Uterus (tissue), 4 donors: ENCODE data around the gene MUSK. TPM values are rescaled to one million over a fixed set of nuclear protein-coding genes. Genes with fewer than 3 reads are reported as not detected.

Experiments used
- DNase-seq, 2 donors: peaks; one replicate each; pipeline ENCODE4 v3.0.0-alpha.2; 2019 to 2020
- H3K27ac ChIP-seq, 2 donors: fragments of 200-600 bp; sonication (generic); 1 replicate in 1 of 2; 2 replicates in 1 of 2; pipeline ENCODE4 v1.5.1; 2016 to 2018
- H3K27me3 ChIP-seq, 2 donors: fragments of 200-600 bp; sonication (generic); one replicate each; pipeline ENCODE4 v1.5.1; 2018 to 2019; ENCODE audit warnings: control low read depth in 1 of 2
- H3K36me3 ChIP-seq, 2 donors: fragments of 200-600 bp; sonication (generic); one replicate each; pipeline ENCODE4 v1.5.1; 2019; ENCODE audit warnings: control low read depth in 1 of 2
- H3K4me1 ChIP-seq, 2 donors: fragments of 200-600 bp; sonication (generic); one replicate each; pipeline ENCODE4 v1.5.1; 2018 to 2019; ENCODE audit warnings: control low read depth in 1 of 2
- H3K4me3 ChIP-seq, 2 donors: fragments of 200-600 bp; sonication (generic); 1 replicate in 1 of 2; 2 replicates in 1 of 2; pipeline ENCODE4 v1.5.1; 2018 to 2019; ENCODE audit warnings: mild to moderate bottlenecking in 1 of 2
- H3K9me3 ChIP-seq, 2 donors: fragments of 200-600 bp; sonication (generic); one replicate each; pipeline ENCODE4 v1.5.1; 2019; ENCODE audit warnings: control low read depth in 1 of 2
- CTCF ChIP-seq, 4 experiments: fragments of 200-600 bp in 2 of 4; fragments of 450-650 bp in 2 of 4; sonication (generic) in 2 of 4; IDR thresholded peaks; one replicate each; pipeline ENCODE4 v1.5.1; 2016 to 2019; ENCODE audit warnings: antibody characterized with exemption in 4 of 4, mild to moderate bottlenecking in 2 of 4, moderate library complexity in 1 of 4
- POLR2A ChIP-seq, 2 donors: fragments of 450-650 bp; IDR thresholded peaks; one replicate each; pipeline ENCODE4 v1.6.1; 2016; ENCODE audit warnings: antibody characterized with exemption in 2 of 2, mild to moderate bottlenecking in 1 of 2, moderate library complexity in 1 of 2
- intact Hi-C: fragments of 100-400 bp; cut with DNase I; formaldehyde crosslinking; loops from one replicate; pipeline ENCODE4 v1.15.1; 2023; ENCODE audit warnings: low total_unique reads
- total RNA-seq, 4 donors: library from RNA; depleted of rRNA in 3 of 4; stranded (reverse); fragments of >200 nt in 3 of 4; gene quantifications; one replicate each; pipeline versions ENCODE4 v1.1.0 to v1.2.4, GENCODE V29; 2014 to 2023
- donor health status: DM: yes; HTN: yes; CAD: no.

MUSK gene
- total RNA-seq, 4 donors from 2014 or later = 11.5 TPM; not detected in 3

GRCh38 chr9:110712955-110713354 is 44.4 kb downstream of the MUSK start:
- Histone ChIP-seq H3K9me3 (peaks cover 0 to 4% of the 10 kb centered on the region in 2 donors), H3K4me1 (no peaks in the 10 kb centered on the region), H3K4me3 (no peak overlapping the region), H3K27ac (no peak overlapping the region), H3K36me3 (no peaks in the 10 kb centered on the region), H3K27me3 (no peaks in the 10 kb centered on the region)
- TF ChIP-seq POLR2A (IDR thresholded peaks at IDR 0.05) (no peak), CTCF (IDR thresholded peaks at IDR 0.05) (no peak)
- intact Hi-C loops = no loop called here
- DNase-seq = no peak

GRCh38 chr9:110714314-110714713 is 45.7 kb downstream of the MUSK start:
- no peaks in the 10 kb centered on the region for H3K27me3 ChIP-seq
- no peaks in the 10 kb centered on the region for H3K36me3 ChIP-seq
- H3K27ac ChIP-seq = no peak overlapping the region
- intact Hi-C loops = no loop called here
- no peak for DNase-seq
- peaks cover 0 to 4% of the 10 kb centered on the region in 2 donors for H3K9me3 ChIP-seq
- H3K4me1 ChIP-seq = no peaks in the 10 kb centered on the region
- TF ChIP-seq POLR2A (IDR thresholded peaks at IDR 0.05) (no peak), CTCF (IDR thresholded peaks at IDR 0.05) (no peak)
- H3K4me3 ChIP-seq = no peak overlapping the region

GRCh38 chr9:110728058-110728457 is 59.5 kb downstream of the MUSK start:
- H3K9me3 ChIP-seq = no peaks in the 10 kb centered on the region
- H3K27me3 ChIP-seq = no peaks in the 10 kb centered on the region
- no peaks in the 10 kb centered on the region for H3K4me1 ChIP-seq
- DNase-seq = no peak
- H3K4me3 ChIP-seq = no peak overlapping the region
- H3K36me3 ChIP-seq = no peaks in the 10 kb centered on the region
- intact Hi-C loops = no loop called here
- H3K27ac ChIP-seq = no peak overlapping the region
- no peak for TF ChIP-seq CTCF (IDR thresholded peaks at IDR 0.05)
- no peak for TF ChIP-seq POLR2A (IDR thresholded peaks at IDR 0.05)

- no peak overlapping the region for H3K4me3 ChIP-seq
- TF ChIP-seq CTCF (IDR thresholded peaks at IDR 0.05) (no peak), POLR2A (IDR thresholded peaks at IDR 0.05) (no peak)
- H3K9me3 ChIP-seq = no peaks in the 10 kb centered on the region
- H3K4me1 ChIP-seq = no peaks in the 10 kb centered on the region
- no peaks in the 10 kb centered on the region for H3K27me3 ChIP-seq
- intact Hi-C loops = no loop called here
- no peak overlapping the region for H3K27ac ChIP-seq
- no peak for DNase-seq
- no peaks in the 10 kb centered on the region for H3K36me3 ChIP-seq
Observed at GRCh38 chr9:110729641-110730040, 61.0 kb downstream of the MUSK start.

- Histone ChIP-seq H3K27me3 (no peaks in the 10 kb centered on the region), H3K4me3 (no peak overlapping the region), H3K4me1 (no peaks in the 10 kb centered on the region), H3K9me3 (no peaks in the 10 kb centered on the region), H3K27ac (peak overlapping the region; percentile 36 to 37), H3K36me3 (no peaks in the 10 kb centered on the region)
- no peak for DNase-seq
- TF ChIP-seq POLR2A (IDR thresholded peaks at IDR 0.05) (no peak), CTCF (IDR thresholded peaks at IDR 0.05) (no peak)
- intact Hi-C loops = no loop called here
Observed at GRCh38 chr9:110731437-110732028, 62.9 kb downstream of the MUSK start.
